Vagina (tissue), 2 donors: ENCODE data around the gene LY6G6C. TPM values are rescaled to one million over a fixed set of nuclear protein-coding genes. Genes with fewer than 3 reads are reported as not detected.

Experiments used
- DNase-seq, 2 donors: peaks; one replicate each; pipeline ENCODE4 v3.0.0-alpha.2; 2017; ENCODE audit errors: extremely low spot score in 2 of 2
- H3K27ac ChIP-seq: fragments of 200-600 bp; sonication (generic); one replicate; pipeline ENCODE4 v1.5.1; 2019
- H3K27me3 ChIP-seq: fragments of 200-600 bp; sonication (generic); one replicate; pipeline ENCODE4 v1.5.1; 2019
- H3K36me3 ChIP-seq, 2 donors: fragments of 200-600 bp; sonication (generic); one replicate each; pipeline ENCODE4 v1.5.1; 2017 to 2019
- H3K4me1 ChIP-seq: fragments of 200-600 bp; sonication (generic); one replicate; pipeline ENCODE4 v1.5.1; 2019
- H3K4me3 ChIP-seq, 2 donors: fragments of 200-600 bp; sonication (generic); 1 replicate in 1 of 2; 2 replicates in 1 of 2; pipeline ENCODE4 v1.5.1; 2016 to 2019
- H3K9me3 ChIP-seq: fragments of 200-600 bp; sonication (generic); one replicate; pipeline ENCODE4 v1.5.1; 2019
- CTCF ChIP-seq, 3 experiments: fragments of 450-650 bp in 2 of 3; fragments of 200-600 bp in 1 of 3; sonication (generic) in 1 of 3; IDR thresholded peaks; one replicate each; pipeline ENCODE4 v1.5.1; 2017 to 2019; ENCODE audit warnings: antibody characterized with exemption in 3 of 3, mild to moderate bottlenecking in 2 of 3, moderate library complexity in 2 of 3
- POLR2A ChIP-seq, 2 donors: fragments of 450-650 bp; IDR thresholded peaks; one replicate each; pipeline ENCODE4 v1.6.1; 2017; ENCODE audit warnings: antibody characterized with exemption in 2 of 2, mild to moderate bottlenecking in 2 of 2, moderate library complexity in 2 of 2
- POLR2AphosphoS5 ChIP-seq, 2 donors: sonication (generic); formaldehyde crosslinking; IDR thresholded peaks; one replicate each; pipeline ENCODE4 v1.9.0; 2017; ENCODE audit warnings: antibody characterized with exemption in 2 of 2, mild to moderate bottlenecking in 2 of 2, low read depth in 1 of 2; ENCODE audit not compliant: insufficient read depth in 1 of 2
- intact Hi-C: fragments of 100-400 bp; cut with DNase I; formaldehyde crosslinking; loops from one replicate; pipeline ENCODE4 v1.15.1; 2023
- total RNA-seq: library from RNA; depleted of rRNA; stranded (reverse); fragments of >200 nt; gene quantifications from one replicate; pipeline ENCODE4 v1.2.3, GENCODE V29; 2016

Gene LY6G6C
- total RNA-seq, 1 donor from 2014 or later, result not detected

GRCh38 chr6:31767096-31767645 lies 45.6 kb upstream of the LY6G6C start:
- Histone ChIP-seq H3K36me3 (no peaks in the 10 kb centered on the region), H3K4me1 (no peaks in the 10 kb centered on the region), H3K27ac (no peak overlapping the region), H3K27me3 (no peaks in the 10 kb centered on the region), H3K4me3 (no peak overlapping the region), H3K9me3 (no peaks in the 10 kb centered on the region)
- TF ChIP-seq POLR2AphosphoS5 (IDR thresholded peaks at IDR 0.05; ENCODE audit: insufficient read depth in 1 of 2, low read depth in 1 of 2) (no peak), CTCF (IDR thresholded peaks at IDR 0.05) (no peak), POLR2A (IDR thresholded peaks at IDR 0.05) (no peak)
- intact Hi-C loops, result no loop called here
- no peak for DNase-seq

- Histone ChIP-seq H3K27me3 (no peaks in the 10 kb centered on the region), H3K27ac (no peak overlapping the region), H3K4me3 (peak overlapping the region; percentile 16 to 20), H3K9me3 (no peaks in the 10 kb centered on the region), H3K4me1 (no peaks in the 10 kb centered on the region), H3K36me3 (no peaks in the 10 kb centered on the region)
- no peak for DNase-seq
- intact Hi-C loops, result no loop called here
- TF ChIP-seq POLR2A (IDR thresholded peaks at IDR 0.05), result no peak
- no peak for TF ChIP-seq CTCF (IDR thresholded peaks at IDR 0.05)
- no peak for TF ChIP-seq POLR2AphosphoS5 (IDR thresholded peaks at IDR 0.05; ENCODE audit: insufficient read depth in 1 of 2, low read depth in 1 of 2)
These were observed 44.6 kb upstream of the LY6G6C start for GRCh38 chr6:31765910-31766794.

GRCh38 chr6:31765559-31765909 lies 44.0 kb upstream of the LY6G6C start:
- intact Hi-C loops, result no loop called here

GRCh38 chr6:31764198-31764597 lies 42.7 kb upstream of the LY6G6C start:
- no peak overlapping the region for H3K4me3 ChIP-seq
- intact Hi-C loops, result no loop called here
- H3K36me3 ChIP-seq, result no peaks in the 10 kb centered on the region
- TF ChIP-seq CTCF (IDR thresholded peaks at IDR 0.05) (no peak), POLR2A (IDR thresholded peaks at IDR 0.05) (no peak), POLR2AphosphoS5 (IDR thresholded peaks at IDR 0.05; ENCODE audit: insufficient read depth in 1 of 2, low read depth in 1 of 2) (no peak)
- no peaks in the 10 kb centered on the region for H3K4me1 ChIP-seq
- H3K27ac ChIP-seq, result no peak overlapping the region
- DNase-seq, result no peak
- no peaks in the 10 kb centered on the region for H3K9me3 ChIP-seq
- no peaks in the 10 kb centered on the region for H3K27me3 ChIP-seq

More at GRCh38 chr6:31765559-31765909, 44.0 kb upstream of the LY6G6C start:
- TF ChIP-seq CTCF (IDR thresholded peaks at IDR 0.05) (no peak), POLR2A (IDR thresholded peaks at IDR 0.05) (no peak), POLR2AphosphoS5 (IDR thresholded peaks at IDR 0.05; ENCODE audit: insufficient read depth in 1 of 2, low read depth in 1 of 2) (no peak)
- no peaks in the 10 kb centered on the region for H3K4me1 ChIP-seq
- no peak overlapping the region for H3K27ac ChIP-seq
- H3K9me3 ChIP-seq, result no peaks in the 10 kb centered on the region
- DNase-seq, result no peak
- no peaks in the 10 kb centered on the region for H3K27me3 ChIP-seq
- no peaks in the 10 kb centered on the region for H3K36me3 ChIP-seq
- H3K4me3 ChIP-seq, result no peak overlapping the region

- H3K27ac ChIP-seq, result no peak overlapping the region
- intact Hi-C loops, result no loop called here
- no peak for DNase-seq
- TF ChIP-seq CTCF (IDR thresholded peaks at IDR 0.05) (no peak), POLR2A (IDR thresholded peaks at IDR 0.05) (no peak), POLR2AphosphoS5 (IDR thresholded peaks at IDR 0.05; ENCODE audit: insufficient read depth in 1 of 2, low read depth in 1 of 2) (no peak)
- H3K27me3 ChIP-seq, result no peaks in the 10 kb centered on the region
- H3K4me1 ChIP-seq, result no peaks in the 10 kb centered on the region
- no peak overlapping the region for H3K4me3 ChIP-seq
- no peaks in the 10 kb centered on the region for H3K36me3 ChIP-seq
- H3K9me3 ChIP-seq, result no peaks in the 10 kb centered on the region
These were observed 42.0 kb upstream of the LY6G6C start for GRCh38 chr6:31763619-31763940.
